Measurements from ENCODE around the gene UNC13B. TPM values are rescaled to one million over a fixed set of nuclear protein-coding genes. Genes with fewer than 3 reads are reported as not detected.

The UNC13B gene
- total and polyA plus RNA-seq, 2 experiments from 2014 or later, result 7.1 to 24.3 TPM

DNA sequence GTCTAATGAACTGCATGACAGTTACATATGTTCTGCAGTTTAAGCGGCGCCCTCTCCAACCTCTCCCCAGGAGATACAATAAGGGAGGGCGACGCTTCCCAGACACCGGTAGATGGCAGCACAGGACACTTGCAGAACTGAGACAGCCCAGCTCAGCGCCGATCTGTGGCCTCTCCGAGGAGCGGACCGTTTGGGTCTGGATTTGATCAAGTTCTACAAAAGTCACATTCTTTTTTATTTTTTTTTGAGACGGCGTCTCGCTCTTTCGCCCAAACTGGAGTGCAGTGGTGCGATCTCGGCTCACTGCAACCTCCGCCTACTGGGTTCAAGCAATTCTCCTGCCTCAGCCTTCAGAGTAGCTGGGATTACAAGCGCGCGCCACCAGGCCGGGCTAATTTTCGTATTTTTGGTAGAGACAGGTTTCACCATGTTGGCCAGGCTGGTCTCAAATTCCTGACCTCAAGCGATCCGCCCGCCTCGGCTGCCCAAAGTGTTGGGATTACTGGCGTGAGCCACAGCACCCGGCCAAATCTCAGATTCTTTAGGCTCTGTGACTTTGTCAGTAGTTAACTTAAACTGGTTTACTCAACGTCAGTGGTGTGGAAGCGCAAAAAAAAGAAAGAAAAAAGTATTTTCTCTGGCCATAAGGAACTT is 44.8 kb upstream of the UNC13B start:
- DNase-seq (ENCODE audit: low spot score), result peak; percentile 97
- H3K9me3 ChIP-seq (ENCODE audit: low read depth), result no peaks in the 10 kb centered on the region
- TF ChIP-seq, protein P1, sequence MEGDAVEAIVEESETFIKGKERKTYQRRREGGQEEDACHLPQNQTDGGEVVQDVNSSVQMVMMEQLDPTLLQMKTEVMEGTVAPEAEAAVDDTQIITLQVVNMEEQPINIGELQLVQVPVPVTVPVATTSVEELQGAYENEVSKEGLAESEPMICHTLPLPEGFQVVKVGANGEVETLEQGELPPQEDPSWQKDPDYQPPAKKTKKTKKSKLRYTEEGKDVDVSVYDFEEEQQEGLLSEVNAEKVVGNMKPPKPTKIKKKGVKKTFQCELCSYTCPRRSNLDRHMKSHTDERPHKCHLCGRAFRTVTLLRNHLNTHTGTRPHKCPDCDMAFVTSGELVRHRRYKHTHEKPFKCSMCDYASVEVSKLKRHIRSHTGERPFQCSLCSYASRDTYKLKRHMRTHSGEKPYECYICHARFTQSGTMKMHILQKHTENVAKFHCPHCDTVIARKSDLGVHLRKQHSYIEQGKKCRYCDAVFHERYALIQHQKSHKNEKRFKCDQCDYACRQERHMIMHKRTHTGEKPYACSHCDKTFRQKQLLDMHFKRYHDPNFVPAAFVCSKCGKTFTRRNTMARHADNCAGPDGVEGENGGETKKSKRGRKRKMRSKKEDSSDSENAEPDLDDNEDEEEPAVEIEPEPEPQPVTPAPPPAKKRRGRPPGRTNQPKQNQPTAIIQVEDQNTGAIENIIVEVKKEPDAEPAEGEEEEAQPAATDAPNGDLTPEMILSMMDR (IDR thresholded peaks at IDR 0.05; ENCODE audit: poor library complexity), result peak; percentile 99
- TF ChIP-seq EZH2 (IDR thresholded peaks at IDR 0.05; ENCODE audit: borderline replicate concordance) (no peak), EZH2phosphoT487 (IDR thresholded peaks at IDR 0.05; ENCODE audit: low read depth, severe bottlenecking, unreplicated experiment) (no peak)
- no peaks in the 10 kb centered on the region for H4K20me1 ChIP-seq (ENCODE audit: insufficient read depth, poor library complexity, severe bottlenecking)
- H2AFZ ChIP-seq, result peak overlapping the region; percentile 27
- peaks cover 14% of the 10 kb centered on the region for H3K79me2 ChIP-seq
- H3K27me3 ChIP-seq, result no peaks in the 10 kb centered on the region
- 8% methylated on average over 30 of the region's 30 CpGs for WGBS (ENCODE audit: low lambda C conversion rate, missing lambda C conversion rate)
- peak overlapping the region; percentile 94 for H3K4me2 ChIP-seq
- peak overlapping the region; percentile 32 for H3K4me3 ChIP-seq
- peaks cover 7% of the 10 kb centered on the region for H3K4me1 ChIP-seq (ENCODE audit: insufficient read depth)
- no peaks in the 10 kb centered on the region for H3K36me3 ChIP-seq (replicated peaks; ENCODE audit: insufficient read depth, low read depth)
- H3K27ac ChIP-seq, result peak overlapping the region; percentile 94
- H3K9me2 ChIP-seq (replicated peaks; ENCODE audit: insufficient read depth), result no peaks in the 10 kb centered on the region

DNA sequence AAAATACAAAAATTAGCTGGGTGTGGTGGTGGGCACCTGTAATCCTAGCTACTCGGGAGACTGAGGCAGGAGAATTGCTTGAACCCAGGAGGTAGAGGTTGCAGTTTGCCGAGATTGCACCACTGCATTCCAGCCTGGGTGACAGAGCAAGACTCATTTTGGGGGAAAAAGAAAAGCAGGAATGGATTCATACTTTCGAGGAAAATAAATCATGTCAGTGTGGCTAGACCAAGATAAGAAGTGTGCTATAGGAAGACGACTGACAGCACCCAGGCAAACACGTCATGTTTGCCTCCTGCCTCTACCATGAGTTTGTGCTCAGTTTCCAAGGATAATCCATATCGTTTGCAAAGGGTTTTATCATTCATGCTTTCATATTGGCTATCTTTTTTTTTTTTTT is 26.9 kb upstream of the UNC13B start:
- TF ChIP-seq EZH2 (IDR thresholded peaks at IDR 0.05; ENCODE audit: borderline replicate concordance) (no peak), EZH2phosphoT487 (IDR thresholded peaks at IDR 0.05; ENCODE audit: low read depth, severe bottlenecking, unreplicated experiment) (no peak)
- TF ChIP-seq, protein P1 (IDR thresholded peaks at IDR 0.05; ENCODE audit: poor library complexity), result no peak
- no peak overlapping the region for H3K4me2 ChIP-seq
- H3K4me3 ChIP-seq, result no peak overlapping the region
- no peaks in the 10 kb centered on the region for H3K9me3 ChIP-seq (ENCODE audit: low read depth)
- H3K79me2 ChIP-seq, result no peaks in the 10 kb centered on the region
- no peaks in the 10 kb centered on the region for H3K27me3 ChIP-seq
- H3K4me1 ChIP-seq (ENCODE audit: insufficient read depth), result no peaks in the 10 kb centered on the region
- no peak overlapping the region for H2AFZ ChIP-seq
- H3K27ac ChIP-seq, result no peak overlapping the region
- no peaks in the 10 kb centered on the region for H4K20me1 ChIP-seq (ENCODE audit: insufficient read depth, poor library complexity, severe bottlenecking)
- WGBS (ENCODE audit: low lambda C conversion rate, missing lambda C conversion rate), result 83% methylated on average over 6 of the region's 6 CpGs
- no peaks in the 10 kb centered on the region for H3K36me3 ChIP-seq (replicated peaks; ENCODE audit: insufficient read depth, low read depth)
- no peak for DNase-seq (ENCODE audit: low spot score)
- no peaks in the 10 kb centered on the region for H3K9me2 ChIP-seq (replicated peaks; ENCODE audit: insufficient read depth)

DNA sequence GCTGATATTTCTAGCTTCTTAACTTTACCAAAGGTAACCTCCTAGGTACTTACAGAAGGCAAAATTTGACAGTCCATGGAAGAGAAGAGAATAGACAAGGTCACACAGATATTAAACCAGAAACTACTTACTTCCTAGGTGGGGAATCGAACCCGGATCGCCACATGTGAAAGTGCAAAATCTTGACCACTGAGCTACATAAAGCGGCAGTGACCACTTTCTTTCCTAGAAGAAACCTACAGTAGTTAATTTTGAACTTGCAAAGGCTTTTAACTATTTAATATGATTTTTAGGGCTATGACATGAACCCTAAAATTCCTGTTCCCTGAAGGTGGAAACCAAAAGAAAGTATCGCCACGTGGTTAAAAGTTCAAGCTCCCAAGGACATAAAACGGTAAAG is 25.8 kb upstream of the UNC13B start:
- no peak overlapping the region for H3K27ac ChIP-seq
- no peak overlapping the region for H3K4me2 ChIP-seq
- WGBS (ENCODE audit: low lambda C conversion rate, missing lambda C conversion rate), result 94% methylated on average over 7 of the region's 7 CpGs
- no peaks in the 10 kb centered on the region for H3K27me3 ChIP-seq
- no peaks in the 10 kb centered on the region for H3K36me3 ChIP-seq (replicated peaks; ENCODE audit: insufficient read depth, low read depth)
- no peaks in the 10 kb centered on the region for H3K79me2 ChIP-seq
- no peak overlapping the region for H2AFZ ChIP-seq
- no peak for DNase-seq (ENCODE audit: low spot score)
- H3K4me3 ChIP-seq, result no peak overlapping the region
- no peaks in the 10 kb centered on the region for H3K9me2 ChIP-seq (replicated peaks; ENCODE audit: insufficient read depth)
- no peaks in the 10 kb centered on the region for H3K9me3 ChIP-seq (ENCODE audit: low read depth)
- TF ChIP-seq EZH2 (IDR thresholded peaks at IDR 0.05; ENCODE audit: borderline replicate concordance) (no peak), EZH2phosphoT487 (IDR thresholded peaks at IDR 0.05; ENCODE audit: low read depth, severe bottlenecking, unreplicated experiment) (no peak)
- TF ChIP-seq, protein P1 (IDR thresholded peaks at IDR 0.05; ENCODE audit: poor library complexity), result no peak
- H4K20me1 ChIP-seq (ENCODE audit: insufficient read depth, poor library complexity, severe bottlenecking), result no peaks in the 10 kb centered on the region
- no peaks in the 10 kb centered on the region for H3K4me1 ChIP-seq (ENCODE audit: insufficient read depth)
